Keratinocyte (primary cell): Measurements from ENCODE around the gene BRCA2. TPM values are rescaled to one million over a fixed set of nuclear protein-coding genes. Genes with fewer than 3 reads are reported as not detected.

ENCODE experiments used
- DNase-seq: peaks from one replicate; pipeline ENCODE4 v3.0.0-alpha.2; 2011; ENCODE audit warnings: low read depth, missing footprints, low spot score
- FAIRE-seq: peaks from 2 replicates; lab custom pipeline; 2011; peaks lifted over from hg19 to GRCh38; lab: Jason Lieb, UNC
- H2AFZ ChIP-seq: 2 replicates; pipeline ENCODE4 v1.6.0; 2012; ENCODE audit warnings: low read length, control low read depth, inconsistent platforms; ENCODE audit not compliant: control insufficient read depth
- H3K27ac ChIP-seq: 2 replicates; pipeline ENCODE4 v1.5.1; 2011; ENCODE audit warnings: low read length; ENCODE audit not compliant: control insufficient read depth, insufficient read depth
- H3K27me3 ChIP-seq: 3 replicates; pipeline ENCODE4 v1.6.0; 2011; ENCODE audit warnings: low read length; ENCODE audit not compliant: control insufficient read depth, insufficient read depth; ENCODE audit errors: extremely low read depth
- H3K36me3 ChIP-seq, 2 experiments: 2 replicates in 1 of 2; 3 replicates in 1 of 2; pipeline ENCODE4 v1.5.1; 2011; ENCODE audit warnings: low read length in 2 of 2, mild to moderate bottlenecking in 1 of 2; ENCODE audit not compliant: control insufficient read depth in 2 of 2, insufficient read depth in 2 of 2; ENCODE audit errors: extremely low read depth in 1 of 2
- H3K4me1 ChIP-seq: 3 replicates; pipeline ENCODE4 v1.5.1; 2011; ENCODE audit warnings: low read length; ENCODE audit not compliant: control insufficient read depth, insufficient read depth; ENCODE audit errors: extremely low read depth
- H3K4me2 ChIP-seq: 3 replicates; pipeline ENCODE4 v1.6.0; 2011; ENCODE audit warnings: low read depth, low read length; ENCODE audit not compliant: control insufficient read depth, insufficient read depth; ENCODE audit errors: extremely low read depth
- H3K4me3 ChIP-seq, 3 experiments: fragments of 200-600 bp in 1 of 3; sonication (generic) in 1 of 3; 2 replicates in 2 of 3; 3 replicates in 1 of 3; pipeline ENCODE4 v1.5.1; 2011 to 2016; ENCODE audit warnings: low read length in 3 of 3, mild to moderate bottlenecking in 3 of 3, control low read depth in 2 of 3, inconsistent platforms in 1 of 3, low read depth in 1 of 3, mixed read lengths in 1 of 3, mixed run types in 1 of 3, moderate library complexity in 1 of 3; ENCODE audit not compliant: control insufficient read depth in 2 of 3, insufficient read depth in 2 of 3; ENCODE audit errors: extremely low read depth in 1 of 3
- H3K79me2 ChIP-seq: 2 replicates; pipeline ENCODE4 v1.6.0; 2012; ENCODE audit warnings: low read length; ENCODE audit not compliant: control insufficient read depth, insufficient read depth
- H3K9ac ChIP-seq: 3 replicates; pipeline ENCODE4 v1.6.0; 2011; ENCODE audit warnings: low read length; ENCODE audit not compliant: control insufficient read depth, insufficient read depth; ENCODE audit errors: extremely low read depth
- H3K9me1 ChIP-seq: 3 replicates; pipeline ENCODE4 v1.6.0; 2011; ENCODE audit warnings: low read length; ENCODE audit not compliant: control insufficient read depth, insufficient read depth; ENCODE audit errors: extremely low read depth
- H3K9me3 ChIP-seq: 2 replicates; pipeline ENCODE4 v1.5.1; 2012; ENCODE audit warnings: low read depth, low read length; ENCODE audit not compliant: control insufficient read depth
- H4K20me1 ChIP-seq: 3 replicates; pipeline ENCODE4 v1.6.0; 2011; ENCODE audit warnings: low read length; ENCODE audit not compliant: control insufficient read depth, insufficient read depth; ENCODE audit errors: extremely low read depth
- CTCF ChIP-seq, 3 experiments: IDR thresholded peaks in 1 of 3; conservative IDR thresholded peaks in 1 of 3; optimal IDR thresholded peaks in 1 of 3; 2 replicates in 2 of 3; 3 replicates in 1 of 3; pipeline versions ENCODE3 to v1.5.1; 2011; ENCODE audit warnings: low read length in 3 of 3, mild to moderate bottlenecking in 3 of 3, moderate library complexity in 2 of 3, control low read depth in 1 of 3, inconsistent platforms in 1 of 3; ENCODE audit not compliant: insufficient read depth in 2 of 3; ENCODE audit errors: extremely low read depth in 1 of 3
- EZH2 ChIP-seq: IDR thresholded peaks from one replicate; pipeline ENCODE4 v1.6.1; 2012; ENCODE audit warnings: inconsistent platforms, mild to moderate bottlenecking, low read length, moderate library complexity
- dilution Hi-C: fragments of 300-500 bp; cut with MboI; formaldehyde crosslinking; loops from one replicate; pipeline ENCODE4 v1.7.0; 2020; ENCODE audit warnings: low sequenced_read_pairs; ENCODE audit not compliant: extremely low pct_ligation_motif_present
- polyA plus RNA-seq, 5 experiments: library from polyadenylated mRNA; depleted of rRNA in 3 of 5; stranded (reverse) in 3 of 5; stranded (forward) in 1 of 5; unstranded in 1 of 5; fragments of >200 nt; gene quantifications; 1 replicate in 1 of 5; 2 replicates in 3 of 5; 3 replicates in 1 of 5; pipeline versions ENCODE4 v1.2.1 to v1.2.3, GENCODE V29; 2011 to 2012; ENCODE audit warnings: missing spikeins in 2 of 5, low read depth in 1 of 5, low replicate concordance in 1 of 5

BRCA2 gene
- polyA plus RNA-seq, 1 donor (not counting 4 experiments of a cell fraction or from before 2014, with no cell fraction given): 2.4 TPM

- Histone ChIP-seq H3K4me3 (peak overlapping the region; percentile 93 to 98 (median 93)), H3K27ac (peak overlapping the region; percentile 84), H4K20me1 (no peaks in the 10 kb centered on the region), H3K27me3 (no peaks in the 10 kb centered on the region), H3K9ac (peak overlapping the region; percentile 93), H3K9me1 (no peaks in the 10 kb centered on the region), H3K4me1 (peaks cover 10% of the 10 kb centered on the region), H3K36me3 (no peaks in the 10 kb centered on the region), H3K4me2 (peak overlapping the region; percentile 95), H3K79me2 (peaks cover 5% of the 10 kb centered on the region), H3K9me3 (no peaks in the 10 kb centered on the region), H2AFZ (peak overlapping the region; percentile 99)
- TF ChIP-seq CTCF (optimal IDR thresholded peaks at IDR 0.05 in 1 of 3, IDR thresholded peaks at IDR 0.05 in 1 of 3, conservative IDR thresholded peaks at IDR 0.05 in 1 of 3; ENCODE audit: extremely low read depth in 1 of 3, insufficient read depth in 2 of 3, low read length in 3 of 3) (no peak), EZH2 (no peak)
- FAIRE-seq (no peak), DNase-seq (no peak)
- dilution Hi-C loops: no loop called here
Observed at GRCh38 chr13:32316028-32316339, 676 bp downstream of the BRCA2 start.

GRCh38 chr13:32316501-32316900 is 1.2 kb downstream of the BRCA2 start:
- Histone ChIP-seq H4K20me1 (no peaks in the 10 kb centered on the region), H3K9me1 (no peaks in the 10 kb centered on the region), H3K9ac (peak overlapping the region; percentile 93), H3K27ac (peak overlapping the region; percentile 84), H3K4me1 (peaks cover 10% of the 10 kb centered on the region), H3K9me3 (no peaks in the 10 kb centered on the region), H3K27me3 (no peaks in the 10 kb centered on the region), H3K4me2 (peak overlapping the region; percentile 95), H2AFZ (peak overlapping the region; percentile 99), H3K79me2 (peaks cover 5% of the 10 kb centered on the region), H3K4me3 (peak overlapping the region in 2 of 3 experiments; percentile 93 to 98), H3K36me3 (no peaks in the 10 kb centered on the region)
- FAIRE-seq (no peak), DNase-seq (no peak)
- dilution Hi-C loops: no loop called here
- TF ChIP-seq CTCF (optimal IDR thresholded peaks at IDR 0.05 in 1 of 3, IDR thresholded peaks at IDR 0.05 in 1 of 3, conservative IDR thresholded peaks at IDR 0.05 in 1 of 3; ENCODE audit: extremely low read depth in 1 of 3, insufficient read depth in 2 of 3, low read length in 3 of 3) (no peak), EZH2 (no peak)
